GM21529 (cell line): ENCODE results near the gene IFNK.

Experiments used
- ATAC-seq: cut with Tn5 transposase; IDR thresholded peaks from one replicate; pipeline ENCODE4 v1.9.1; 2021; ENCODE audit not compliant: unreplicated experiment

Gene IFNK

DNA sequence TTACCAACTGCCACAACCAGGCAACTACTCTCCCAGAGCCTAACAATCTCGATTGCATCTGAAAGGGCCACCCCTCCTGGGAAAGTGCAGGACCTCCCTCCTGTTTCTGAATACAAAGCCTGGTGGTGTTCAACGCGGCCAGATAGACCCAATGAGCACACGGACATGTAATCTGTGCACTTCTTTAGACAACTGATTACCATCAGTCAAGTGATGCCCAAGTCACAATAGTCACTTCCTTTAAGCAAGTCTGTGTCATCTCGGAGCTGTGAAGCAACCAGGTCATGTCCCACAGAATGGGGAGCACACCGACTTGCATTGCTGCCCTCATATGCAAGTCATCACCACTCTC is 48.5 kb downstream of the IFNK start:
- ATAC-seq: peak; percentile 33

GRCh38 chr9:27572918-27573633 is 49.0 kb downstream of the IFNK start, which contains the start of gene C9orf72:
Gene C9orf72 (minus strand): TSS chr9:27573481. CDS start chr9:27567120, 6,361 bp downstream.
- peak; percentile 65 for ATAC-seq

- ATAC-seq: peak; percentile 87
Observed at GRCh38 chr9:27573634-27574590, 49.8 kb downstream of the IFNK start.
